ENCODE measurements around the gene TMEM255B. TPM values are rescaled to one million over a fixed set of nuclear protein-coding genes. Genes with fewer than 3 reads are reported as not detected.

TMEM255B gene
- total RNA-seq, 1 donor from 2014 or later = 1.7 TPM

- H3K27me3 Mint-ChIP-seq (ENCODE audit: low read depth) = no peaks in the 10 kb centered on the region
Measured at GRCh38 chr13:113855931-113856715, 97.1 kb downstream of the TMEM255B start.

GRCh38 chr13:113856716-113857065 is 97.7 kb downstream of the TMEM255B start:
- Mint-ChIP-seq H3K9me3 (no peaks in the 10 kb centered on the region), H3K4me1 (peaks cover 43% of the 10 kb centered on the region), H3K36me3 (no peaks in the 10 kb centered on the region), H3K27ac (no peak overlapping the region), H3K4me3 (no peak overlapping the region), H3K27me3 (ENCODE audit: low read depth) (peaks cover 3% of the 10 kb centered on the region)
- TF ChIP-seq CTCF (IDR thresholded peaks at IDR 0.05; ENCODE audit: unreplicated experiment) = no peak
- DNase-seq (ENCODE audit: low spot score in 2 of 2, unreplicated experiment in 2 of 2) = peak in 1 of 2 experiments; percentile 20

More at GRCh38 chr13:113855931-113856715, 97.1 kb downstream of the TMEM255B start:
- Mint-ChIP-seq H3K36me3 (no peaks in the 10 kb centered on the region), H3K4me1 (peaks cover 37% of the 10 kb centered on the region), H3K27ac (no peak overlapping the region), H3K4me3 (no peak overlapping the region), H3K9me3 (no peaks in the 10 kb centered on the region)
- TF ChIP-seq CTCF (IDR thresholded peaks at IDR 0.05; ENCODE audit: unreplicated experiment) = no peak
- peak; percentile 5 to 8 for DNase-seq (ENCODE audit: low spot score in 2 of 2, unreplicated experiment in 2 of 2)

GRCh38 chr13:113857531-113858195 is 98.6 kb downstream of the TMEM255B start:
- Mint-ChIP-seq H3K27ac (peak overlapping the region; percentile 53), H3K4me3 (no peak overlapping the region), H3K27me3 (ENCODE audit: low read depth) (peaks cover 9% of the 10 kb centered on the region), H3K9me3 (no peaks in the 10 kb centered on the region), H3K36me3 (no peaks in the 10 kb centered on the region), H3K4me1 (peaks cover 52% of the 10 kb centered on the region)
- TF ChIP-seq CTCF (IDR thresholded peaks at IDR 0.05; ENCODE audit: unreplicated experiment) = no peak
- peak; percentile 11 to 26 for DNase-seq (ENCODE audit: low spot score in 2 of 2, unreplicated experiment in 2 of 2)

GRCh38 chr13:113859311-113860050 is 100.5 kb downstream of the TMEM255B start:
- peaks cover 44% of the 10 kb centered on the region for H3K4me1 Mint-ChIP-seq
- no peak for TF ChIP-seq CTCF (IDR thresholded peaks at IDR 0.05; ENCODE audit: unreplicated experiment)
- H3K9me3 Mint-ChIP-seq = no peaks in the 10 kb centered on the region
- no peak for DNase-seq (ENCODE audit: low spot score in 2 of 2, unreplicated experiment in 2 of 2)
- peak overlapping the region; percentile 99 for H3K27ac Mint-ChIP-seq
- H3K27me3 Mint-ChIP-seq (ENCODE audit: low read depth) = peaks cover 16% of the 10 kb centered on the region
- no peak overlapping the region for H3K4me3 Mint-ChIP-seq
- no peaks in the 10 kb centered on the region for H3K36me3 Mint-ChIP-seq

GRCh38 chr13:113860051-113860664 is 101.1 kb downstream of the TMEM255B start:
- TF ChIP-seq CTCF (IDR thresholded peaks at IDR 0.05; ENCODE audit: unreplicated experiment) = no peak
- Mint-ChIP-seq H3K27me3 (ENCODE audit: low read depth) (peaks cover 23% of the 10 kb centered on the region), H3K4me3 (peak overlapping the region; percentile 51), H3K36me3 (no peaks in the 10 kb centered on the region), H3K27ac (peak overlapping the region; percentile 99), H3K4me1 (peaks cover 42% of the 10 kb centered on the region), H3K9me3 (no peaks in the 10 kb centered on the region)
- peak in 1 of 2 experiments; percentile 39 for DNase-seq (ENCODE audit: low spot score in 2 of 2, unreplicated experiment in 2 of 2)

Measured in mesothelial cell of epicardium (in vitro differentiated cells).